Superior temporal gyrus (tissue), 1 donor: ENCODE data around the gene EFCAB8.
"Not testable (repeated sequence)": the region's sequence is repeated elsewhere in the genome, so short reads cannot be mapped to it uniquely, and the experiment has no call there.

ENCODE experiments used
- DNase-seq: peaks from one replicate; pipeline ENCODE4 v3.0.0-alpha.2; 2016; ENCODE audit errors: extremely low spot score

EFCAB8 gene

DNA sequence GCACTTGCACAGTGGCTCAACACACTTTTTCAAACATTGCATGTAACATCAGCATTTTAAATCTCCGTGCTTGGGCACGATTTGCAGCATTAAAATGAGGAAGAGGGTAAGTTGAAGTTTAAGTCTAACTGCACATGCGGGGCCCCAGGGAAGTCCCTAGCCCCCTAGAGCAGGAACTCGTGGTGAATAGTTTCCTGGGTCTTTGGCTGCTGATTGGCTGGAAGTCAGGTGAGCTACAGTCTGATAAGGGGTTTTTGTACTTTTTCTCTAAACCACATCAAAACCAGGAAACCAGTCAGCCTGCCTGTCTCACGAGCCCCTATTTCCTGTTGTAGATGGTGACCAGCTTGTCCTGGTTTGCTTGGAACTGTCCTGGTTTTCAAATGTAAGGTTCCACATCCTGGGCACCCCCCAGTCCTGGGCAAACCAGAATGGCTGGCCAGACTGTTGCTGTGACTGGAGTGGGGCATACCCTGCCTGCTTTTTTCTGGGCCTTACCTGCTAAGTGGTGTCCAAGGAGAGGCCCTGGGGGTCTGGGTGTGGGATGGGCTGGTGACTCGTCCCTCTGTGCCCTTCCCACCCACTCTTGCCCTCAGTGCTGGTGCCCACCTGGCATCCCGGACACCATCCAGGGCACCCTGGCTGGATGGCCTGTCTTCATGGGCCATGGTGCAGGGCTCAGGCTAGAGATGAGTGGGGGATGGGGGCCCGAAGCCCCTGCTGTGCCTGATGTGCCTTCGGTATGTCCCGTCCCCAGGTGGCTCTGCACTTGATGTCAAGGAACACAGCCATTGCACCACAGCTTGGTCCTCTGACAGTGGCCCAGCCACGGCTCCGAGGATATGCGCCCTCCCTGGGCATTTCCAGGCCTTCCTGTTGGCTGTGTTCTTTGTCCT is 113.7 kb downstream of the EFCAB8 start:
- DNase-seq = no peak

DNA sequence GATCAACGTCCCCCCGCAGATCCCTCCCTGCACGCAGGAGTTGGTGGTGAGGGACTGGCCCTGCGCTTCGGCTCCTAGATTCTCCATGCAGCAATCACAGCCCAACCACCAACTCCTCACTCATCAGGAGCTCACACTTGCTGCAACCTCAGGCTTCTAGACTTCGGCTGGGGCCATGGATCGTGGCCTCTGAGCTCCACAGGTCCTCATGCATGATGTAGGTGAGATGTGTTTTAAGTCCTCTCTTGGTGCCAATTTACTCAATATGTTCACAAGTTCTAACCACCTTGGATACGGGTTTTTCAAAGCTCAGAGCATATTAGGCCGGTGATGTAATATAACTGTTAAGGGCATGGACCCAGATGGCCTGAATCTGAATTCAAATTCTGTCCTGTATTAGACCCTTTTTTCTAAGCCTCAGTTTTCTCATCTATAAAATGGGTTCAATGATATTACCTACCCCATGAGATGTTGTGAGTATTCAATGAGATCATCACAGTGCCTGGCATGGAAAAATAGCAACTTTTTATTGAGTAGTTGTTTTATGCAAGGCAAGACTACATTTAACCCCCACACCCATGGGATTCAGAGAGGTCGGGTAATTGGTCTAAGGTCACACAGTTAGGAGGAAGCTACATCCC is 114.5 kb downstream of the EFCAB8 start:
- DNase-seq = no peak

DNA sequence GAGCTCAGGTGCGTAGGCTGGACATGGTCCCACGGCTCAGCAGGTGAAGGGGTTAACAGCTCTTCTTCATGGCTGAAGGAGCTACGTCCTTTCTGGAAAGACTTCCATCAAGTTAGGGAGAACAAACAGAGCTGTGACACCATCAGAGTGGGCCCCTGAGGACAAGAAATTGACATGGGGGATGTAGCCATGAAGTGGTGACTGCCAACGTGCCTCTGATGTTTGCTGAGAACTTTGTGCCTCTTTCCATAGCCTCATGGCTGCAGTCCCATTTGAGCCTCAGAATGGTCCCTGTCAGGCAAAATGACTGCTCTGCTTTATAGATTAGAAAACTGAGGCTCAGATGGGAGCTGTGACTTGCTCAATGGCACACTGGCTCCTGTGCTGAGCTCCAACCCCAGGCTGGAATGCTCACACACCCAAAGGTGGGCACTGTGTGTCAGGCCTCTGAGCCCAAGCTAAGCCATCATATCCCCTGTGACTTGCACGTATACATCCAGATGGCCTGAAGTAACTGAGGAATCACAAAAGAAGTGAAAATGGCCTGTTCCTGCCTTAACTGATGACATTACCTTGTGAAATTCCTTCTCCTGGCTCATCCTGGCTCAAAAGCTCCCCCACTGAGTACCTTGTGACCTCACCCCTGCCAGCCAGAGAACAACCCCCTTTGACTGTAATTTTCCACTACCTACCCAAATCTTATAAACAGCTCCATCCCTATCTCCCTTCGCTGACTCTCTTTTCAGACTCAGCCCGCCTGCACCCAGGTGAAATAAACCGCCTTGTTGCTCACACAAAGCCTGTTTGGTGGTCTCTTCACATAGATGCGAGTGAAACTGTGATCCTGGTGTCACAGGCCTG is 115.7 kb downstream of the EFCAB8 start:
- not testable (repeated sequence) for DNase-seq

DNA sequence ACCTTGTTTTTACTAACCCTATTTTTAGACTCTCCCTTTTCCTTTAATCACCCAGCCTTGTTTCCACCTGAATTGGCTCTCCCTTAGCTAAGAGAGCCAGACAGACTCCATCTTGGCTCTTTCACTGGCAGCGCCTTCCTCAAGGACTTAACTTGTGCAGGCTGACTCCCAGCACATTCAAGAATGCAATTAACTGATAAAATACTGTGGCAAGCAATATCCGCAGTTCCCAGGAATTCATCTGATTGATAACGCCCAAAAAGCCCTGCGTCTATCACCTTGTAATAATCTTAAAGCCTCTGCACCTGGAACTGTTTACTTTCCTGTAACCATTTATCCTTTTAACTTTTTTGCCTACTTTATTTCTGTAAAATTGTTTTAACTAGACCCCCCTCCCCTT is 116.4 kb downstream of the EFCAB8 start:
- not testable (repeated sequence) for DNase-seq

DNA sequence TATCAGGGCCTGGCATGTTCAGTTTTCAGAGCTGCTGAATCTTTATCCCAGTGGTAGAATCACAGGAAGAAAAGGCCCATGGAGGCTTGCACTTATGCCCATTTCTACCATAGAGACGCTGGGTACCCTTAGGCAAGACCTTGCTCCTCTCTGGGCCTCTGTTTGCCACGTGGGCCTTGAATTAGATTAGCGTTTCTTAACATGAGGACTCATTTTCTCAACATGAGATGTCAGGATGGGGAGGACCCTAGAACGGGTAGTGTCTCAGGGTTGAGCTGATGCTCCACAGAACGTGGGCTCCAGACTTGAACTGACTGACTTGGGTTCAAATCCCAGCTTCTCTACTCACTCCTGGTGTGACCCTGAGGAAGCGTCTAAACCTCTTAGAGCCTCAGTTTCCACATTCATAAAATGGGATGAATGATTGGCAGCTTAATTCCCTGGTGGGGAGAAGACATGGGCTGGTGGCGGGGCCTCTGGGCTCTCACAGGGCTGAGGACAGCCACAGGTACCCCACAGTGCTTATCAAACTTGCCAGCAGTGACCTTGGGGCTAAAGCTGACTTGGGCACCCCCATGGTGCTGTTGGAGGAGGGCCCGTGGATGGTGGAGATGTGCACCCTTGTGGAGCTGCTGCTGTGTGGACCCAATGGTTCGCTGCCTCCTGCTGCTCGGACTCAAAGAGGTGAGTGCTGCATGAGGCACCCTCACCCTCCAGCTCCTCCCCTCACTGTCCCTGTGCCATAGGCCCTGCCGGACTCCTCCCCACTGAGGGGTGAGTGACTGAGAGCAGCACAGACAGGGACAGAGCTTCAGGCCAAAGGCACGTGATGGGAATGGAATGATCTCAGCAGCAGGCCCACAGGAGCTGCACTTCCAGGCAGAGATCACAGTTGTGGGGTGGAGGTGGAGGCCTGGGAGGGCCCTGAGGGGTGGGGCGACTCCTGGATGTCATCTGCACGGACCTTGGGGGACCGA is 117.3 kb downstream of the EFCAB8 start:
- peak; percentile 29 for DNase-seq

DNA sequence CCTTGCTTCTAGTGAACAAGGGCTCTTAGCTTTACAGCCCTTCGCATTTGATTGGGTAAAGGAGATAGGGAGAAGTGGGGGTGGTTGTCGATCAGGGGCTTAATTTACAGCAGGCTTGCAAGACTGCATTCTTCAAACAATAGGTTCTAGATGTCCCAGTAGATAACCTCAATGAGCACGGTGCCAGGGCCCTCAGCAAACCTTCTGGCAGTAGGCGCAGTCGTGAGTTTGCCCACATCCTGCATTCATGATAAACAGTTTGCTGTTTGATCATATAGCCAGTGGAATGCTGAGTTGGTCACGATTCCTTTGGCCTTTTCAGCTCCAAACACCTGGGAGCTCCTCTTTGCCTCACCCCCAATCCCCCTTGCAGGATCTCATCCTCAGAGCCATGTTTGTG is 118.0 kb downstream of the EFCAB8 start:
- DNase-seq = no peak

DNA sequence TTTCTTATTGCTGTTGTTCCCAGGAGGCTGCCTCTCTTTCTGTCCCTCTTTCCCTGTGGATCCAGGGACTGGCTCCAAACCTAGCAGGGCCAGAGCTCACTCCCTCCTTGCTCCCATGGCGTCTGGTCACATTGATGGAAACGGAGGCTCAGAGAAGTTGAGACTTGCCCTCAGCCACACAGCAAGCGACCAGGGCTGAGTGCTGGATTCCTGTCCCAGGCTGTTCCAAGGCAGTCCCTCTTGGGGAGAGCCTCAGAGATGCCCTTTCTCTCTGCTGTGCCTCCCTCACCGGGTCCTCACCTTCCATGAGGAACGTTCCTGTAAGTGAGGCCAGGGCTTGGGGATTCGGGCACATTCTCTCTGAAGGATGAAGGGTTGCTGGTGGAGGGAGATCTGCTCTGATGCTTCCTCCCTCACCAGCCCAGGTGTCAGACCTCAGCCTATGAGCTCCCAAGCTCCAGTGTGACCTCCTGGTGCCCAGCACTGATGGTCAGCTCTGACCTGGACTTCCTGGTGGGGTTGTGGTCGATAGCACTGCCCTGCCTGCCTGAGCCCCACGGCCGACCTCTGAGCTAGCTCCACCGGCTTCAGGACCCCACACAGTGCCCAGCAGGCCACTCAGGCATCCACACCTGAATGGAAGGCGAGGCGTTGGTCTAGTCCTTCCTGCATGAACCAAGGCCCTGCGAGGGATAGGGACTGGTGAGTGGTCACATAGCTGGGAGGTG is 118.7 kb downstream of the EFCAB8 start:
- DNase-seq = no peak

DNA sequence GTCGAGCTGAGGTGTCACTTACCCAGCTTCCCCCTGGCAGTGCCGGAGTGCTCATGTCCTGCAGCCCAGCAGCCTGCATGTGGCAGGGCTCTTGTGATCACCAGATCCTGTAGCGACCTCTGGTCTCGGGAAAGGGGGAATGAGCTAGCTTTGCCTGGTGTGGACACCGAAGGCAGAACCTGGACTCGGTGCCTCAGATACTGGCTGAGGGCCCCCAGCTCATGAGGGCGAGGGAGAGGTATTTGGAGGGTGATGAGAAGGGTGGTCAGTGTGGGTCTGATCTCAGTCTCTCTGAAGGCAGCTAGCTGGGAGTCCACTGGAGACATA is 119.2 kb downstream of the EFCAB8 start:
- DNase-seq = no peak

DNA sequence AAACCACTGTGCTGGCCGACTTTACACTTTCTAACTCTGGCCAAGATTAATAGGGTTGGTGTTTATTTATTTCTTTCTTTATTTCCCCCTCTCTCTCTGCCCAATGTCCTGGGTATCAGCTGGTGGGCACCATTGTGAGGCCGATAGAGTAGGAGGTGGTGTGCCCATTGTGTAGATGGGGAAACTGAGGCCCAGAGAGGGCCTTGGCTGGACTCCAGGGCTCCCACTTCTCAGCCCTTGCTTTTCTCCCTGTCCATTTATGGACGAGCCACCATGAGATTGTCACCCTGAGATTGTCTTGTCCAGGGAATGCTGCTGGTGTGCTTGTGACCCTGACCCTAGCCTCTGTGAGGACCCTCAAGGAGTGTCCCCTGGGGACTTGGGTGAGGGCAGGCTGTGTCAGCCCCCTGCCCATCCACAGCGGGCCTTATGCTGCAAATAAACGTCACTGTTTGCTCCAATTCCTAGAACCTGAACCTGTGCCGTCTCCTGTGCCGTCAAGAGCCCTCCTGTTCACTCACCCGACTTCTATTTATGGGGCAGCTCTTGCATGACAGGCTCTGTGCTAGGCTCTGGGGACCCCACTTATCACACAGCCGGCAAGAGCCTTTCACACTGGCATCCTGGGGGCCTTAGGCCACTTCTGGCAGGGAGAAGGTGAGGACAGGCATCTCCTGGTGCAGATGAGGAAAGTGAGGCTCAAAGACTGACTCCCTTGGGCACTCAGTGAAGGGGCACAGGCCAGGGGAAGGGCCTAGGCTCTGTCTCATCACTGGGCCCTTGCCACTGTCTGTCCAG is 120.7 kb downstream of the EFCAB8 start:
- DNase-seq = peak; percentile 20

DNA sequence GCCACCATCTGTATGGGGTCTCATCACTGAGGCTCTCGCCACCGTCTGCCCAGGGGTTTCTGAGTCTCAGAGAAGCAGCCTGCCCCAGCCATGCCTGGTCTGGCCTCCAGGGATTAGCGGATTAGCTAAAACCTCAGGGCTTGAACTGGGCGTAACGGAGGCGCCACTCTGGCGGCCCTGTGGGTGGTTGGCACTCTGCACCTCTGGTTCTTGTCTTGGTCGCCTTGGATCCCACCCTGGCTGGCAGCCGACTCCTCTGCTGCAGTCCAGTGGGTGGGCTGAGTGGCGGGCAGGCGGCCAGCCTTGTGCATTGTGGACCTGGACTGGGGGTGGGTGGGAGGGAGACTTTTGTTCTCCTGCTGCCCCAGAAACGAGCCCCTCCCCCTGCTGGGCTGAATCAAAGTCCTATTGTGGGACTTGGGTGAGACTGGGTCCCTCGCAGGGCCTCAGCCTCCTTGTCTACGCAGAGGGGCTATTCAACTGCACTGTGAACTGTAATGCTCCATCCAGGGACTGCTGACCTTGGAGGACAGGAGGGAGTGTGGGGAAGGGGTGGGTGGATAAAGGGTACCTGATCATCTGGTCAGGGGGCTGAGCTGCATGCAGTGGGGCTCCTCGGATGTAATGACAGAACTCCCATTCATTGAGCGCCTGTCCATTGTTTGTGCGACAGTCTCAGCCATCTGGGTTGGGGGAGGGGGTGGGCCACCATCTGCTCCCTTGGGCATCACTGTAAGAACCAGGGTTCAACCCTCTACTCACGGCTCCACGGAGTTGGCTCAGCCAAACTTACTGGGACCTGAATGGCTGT is 121.6 kb downstream of the EFCAB8 start:
- DNase-seq = peak; percentile 88

DNA sequence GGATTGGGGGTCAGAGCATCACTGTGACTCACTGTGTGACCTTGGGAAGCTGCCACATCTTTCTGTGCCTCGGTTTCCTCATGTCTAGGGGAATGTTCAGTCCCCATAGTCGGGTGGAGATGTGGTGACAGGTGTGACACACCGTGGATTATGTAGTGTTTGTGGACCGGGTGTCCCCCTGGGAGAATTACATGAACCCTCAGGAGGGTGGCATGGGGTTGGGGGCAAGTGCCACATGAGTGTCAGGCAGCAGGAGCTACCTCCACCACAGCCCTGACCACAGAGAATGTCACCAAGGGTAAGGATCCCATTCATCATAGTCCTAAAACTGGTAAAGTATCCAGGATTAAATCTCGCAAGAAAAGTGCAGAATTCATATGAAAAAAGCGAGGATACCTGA is 122.3 kb downstream of the EFCAB8 start:
- DNase-seq = no peak

DNA sequence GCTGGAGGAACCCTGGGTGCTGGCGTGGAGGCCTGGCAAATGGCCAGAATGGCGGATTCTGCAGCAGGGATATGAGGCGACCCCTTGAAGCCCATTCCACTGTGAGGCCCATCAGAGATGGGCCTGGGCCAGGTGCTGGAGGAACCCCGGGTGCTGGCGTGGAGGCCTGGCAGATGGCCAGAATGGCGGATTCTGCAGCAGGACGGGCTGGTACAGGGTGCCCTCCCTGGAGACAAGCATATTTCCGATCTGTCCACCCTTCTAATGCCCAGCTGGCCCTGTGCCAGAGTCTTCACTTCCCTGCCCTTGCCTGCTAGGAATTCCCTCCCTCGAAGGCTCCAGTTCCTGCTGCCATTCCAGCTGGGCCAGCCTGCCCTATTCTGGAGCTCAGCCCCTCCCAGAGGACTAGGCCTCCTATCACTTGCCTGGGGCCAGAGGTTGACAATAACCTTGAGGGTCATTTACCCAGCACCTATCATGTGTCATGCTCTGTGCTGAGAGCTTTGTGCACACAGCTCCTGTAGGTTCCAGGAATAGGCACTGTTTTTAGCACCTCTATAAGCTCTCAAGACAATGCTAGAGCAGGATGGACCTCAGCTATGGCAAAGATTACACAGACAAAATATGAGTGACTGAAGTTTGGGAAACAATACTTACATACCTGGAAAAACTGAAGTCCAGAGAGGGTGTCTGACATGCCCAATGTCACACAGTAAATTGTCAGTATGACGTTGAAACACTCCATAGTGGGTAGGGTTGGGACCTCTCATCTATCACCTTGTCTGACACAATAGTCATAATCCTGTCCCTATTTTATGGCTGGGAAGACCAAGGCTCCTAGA is 124.1 kb downstream of the EFCAB8 start:
- DNase-seq = peak; percentile 38

DNA sequence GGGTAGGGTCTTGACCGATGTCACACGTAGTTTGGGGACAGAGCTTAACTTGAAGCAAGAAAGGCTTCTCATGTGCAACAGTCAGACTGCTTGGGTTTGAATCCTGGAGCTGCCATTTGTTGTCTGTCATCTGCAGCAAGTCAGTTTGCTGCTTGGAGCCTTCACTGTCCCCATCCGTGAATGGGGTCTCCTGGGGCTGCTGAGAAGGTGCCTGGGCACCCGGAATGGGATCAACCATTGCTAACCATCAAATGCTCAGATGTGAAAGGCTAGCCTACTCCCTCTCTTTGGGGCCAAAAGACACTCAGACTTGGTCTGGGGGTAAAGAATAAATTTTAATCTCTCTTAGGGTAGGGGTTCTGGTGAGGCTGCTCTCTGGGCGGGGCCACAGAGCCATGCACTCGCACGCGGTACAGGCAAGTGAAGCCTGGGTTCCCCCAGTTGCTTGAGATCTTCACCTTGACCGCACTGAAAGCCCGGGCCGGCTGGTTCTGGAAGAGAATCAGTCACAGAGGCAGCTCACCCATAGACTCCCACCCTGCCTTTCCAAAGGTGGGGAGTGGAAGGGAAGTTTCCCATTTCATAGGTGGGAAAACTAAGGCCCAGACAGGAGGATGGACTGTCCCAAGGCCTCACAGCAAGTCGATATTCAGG is 124.9 kb downstream of the EFCAB8 start:
- peak; percentile 22 for DNase-seq

DNA sequence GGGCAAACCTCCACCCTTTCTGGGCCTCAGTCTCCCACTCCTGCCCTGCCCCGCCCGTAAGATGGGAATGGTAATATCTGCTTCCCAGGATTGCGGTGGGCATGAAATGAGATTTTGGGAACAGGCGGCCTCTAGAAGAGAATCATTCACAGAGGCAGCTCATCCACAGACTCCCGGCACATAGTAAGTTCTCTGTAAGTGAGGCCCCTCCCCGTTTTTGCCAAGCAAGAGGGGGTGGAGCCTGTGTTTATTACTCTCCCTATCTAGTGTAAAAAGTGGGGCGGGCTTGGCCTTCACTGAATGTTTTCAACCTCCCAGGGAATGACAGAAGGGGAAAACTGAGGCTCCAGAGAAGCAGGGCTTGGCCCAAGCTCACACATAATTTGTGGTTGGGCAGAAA is 125.5 kb downstream of the EFCAB8 start:
- peak; percentile 88 for DNase-seq

DNA sequence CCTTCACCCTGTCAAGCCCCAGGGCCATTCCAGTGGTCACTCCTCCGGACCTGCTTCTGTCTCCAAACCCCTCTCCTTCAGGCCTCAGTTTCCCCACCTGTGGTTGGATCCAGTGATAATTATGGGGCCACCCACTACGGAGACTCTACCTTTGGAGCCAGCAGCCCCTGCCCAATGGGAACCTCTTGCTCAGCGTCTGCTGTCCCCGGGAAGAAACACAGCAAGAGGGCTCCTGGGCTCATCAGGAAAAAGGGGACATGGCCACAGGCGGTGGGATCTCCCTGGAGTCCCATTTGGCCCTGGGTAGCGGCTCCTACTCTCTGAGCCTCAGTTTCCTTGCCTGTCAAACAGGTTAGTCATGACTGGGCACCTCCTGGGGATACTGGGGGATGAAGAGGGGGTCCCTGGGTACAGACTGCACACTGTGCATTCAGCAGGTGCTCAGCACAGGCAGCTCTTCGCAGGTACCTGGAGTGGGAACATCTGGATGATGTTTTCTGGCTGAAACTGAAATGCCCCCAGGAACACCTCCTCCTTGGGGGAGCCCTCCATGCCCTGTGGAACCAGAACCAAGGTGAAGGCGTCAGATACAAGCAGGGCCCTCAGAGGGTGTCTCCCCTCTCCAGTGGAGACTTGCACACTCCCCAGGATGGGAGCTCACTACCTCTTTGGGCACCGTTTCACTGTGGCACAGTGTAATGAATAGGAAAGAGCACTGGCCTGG is 126.1 kb downstream of the EFCAB8 start:
- DNase-seq = no peak

DNA sequence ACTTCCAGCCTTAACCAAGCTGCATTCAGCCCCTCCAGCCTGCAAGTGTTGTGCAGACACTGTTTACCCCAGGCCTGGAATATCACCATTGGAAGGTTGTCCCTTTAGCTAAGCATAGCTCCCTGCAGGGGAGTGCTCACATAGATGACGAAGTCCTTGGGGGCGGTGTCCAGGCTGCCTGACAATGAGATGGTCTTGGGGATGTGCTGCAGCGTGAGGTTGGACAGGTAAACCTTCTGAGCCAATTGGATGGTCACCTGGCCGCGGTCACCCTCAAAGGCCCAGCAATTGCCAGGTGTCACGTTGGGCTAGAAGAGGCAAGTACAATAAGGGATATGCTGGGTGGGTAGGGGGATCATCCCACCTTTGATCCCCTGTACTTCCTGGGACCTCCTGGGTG is 126.9 kb downstream of the EFCAB8 start:
- no peak for DNase-seq
